ENCODE results near the gene WIPF3. TPM values are rescaled to one million over a fixed set of nuclear protein-coding genes. Genes with fewer than 3 reads are reported as not detected.

Gene WIPF3
- total RNA-seq, 6 donors from 2014 or later = 0.34 to 1.3 (median 0.96) TPM; not detected in 2

DNA sequence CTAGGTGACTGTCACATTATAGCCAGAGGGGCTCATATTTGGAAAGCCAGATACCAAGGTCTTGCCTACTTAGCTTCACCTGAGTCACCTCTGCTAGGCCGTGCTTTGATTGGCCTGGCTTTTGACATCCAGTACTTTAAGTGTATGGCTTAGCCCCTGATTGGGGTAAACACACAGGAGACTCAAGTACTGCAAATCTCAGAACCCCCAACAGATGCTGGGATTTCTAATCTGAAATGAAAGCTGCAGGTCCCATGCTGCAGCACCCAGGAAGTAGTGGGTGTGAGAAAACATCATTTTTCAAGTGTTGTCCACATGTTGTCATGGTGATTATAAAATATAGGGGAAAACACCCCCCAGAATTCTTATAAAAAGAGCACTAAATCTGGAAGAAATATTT is 76.2 kb downstream of the WIPF3 start:
- ATAC-seq (ENCODE audit: low FRiP score in 2 of 2) = no peak
- no peak overlapping the region for H3K4me3 ChIP-seq
- WGBS, 2 donors = 100% methylated on average over 1 of the region's 1 CpG
- TF ChIP-seq, protein P1, sequence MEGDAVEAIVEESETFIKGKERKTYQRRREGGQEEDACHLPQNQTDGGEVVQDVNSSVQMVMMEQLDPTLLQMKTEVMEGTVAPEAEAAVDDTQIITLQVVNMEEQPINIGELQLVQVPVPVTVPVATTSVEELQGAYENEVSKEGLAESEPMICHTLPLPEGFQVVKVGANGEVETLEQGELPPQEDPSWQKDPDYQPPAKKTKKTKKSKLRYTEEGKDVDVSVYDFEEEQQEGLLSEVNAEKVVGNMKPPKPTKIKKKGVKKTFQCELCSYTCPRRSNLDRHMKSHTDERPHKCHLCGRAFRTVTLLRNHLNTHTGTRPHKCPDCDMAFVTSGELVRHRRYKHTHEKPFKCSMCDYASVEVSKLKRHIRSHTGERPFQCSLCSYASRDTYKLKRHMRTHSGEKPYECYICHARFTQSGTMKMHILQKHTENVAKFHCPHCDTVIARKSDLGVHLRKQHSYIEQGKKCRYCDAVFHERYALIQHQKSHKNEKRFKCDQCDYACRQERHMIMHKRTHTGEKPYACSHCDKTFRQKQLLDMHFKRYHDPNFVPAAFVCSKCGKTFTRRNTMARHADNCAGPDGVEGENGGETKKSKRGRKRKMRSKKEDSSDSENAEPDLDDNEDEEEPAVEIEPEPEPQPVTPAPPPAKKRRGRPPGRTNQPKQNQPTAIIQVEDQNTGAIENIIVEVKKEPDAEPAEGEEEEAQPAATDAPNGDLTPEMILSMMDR (IDR thresholded peaks at IDR 0.05) = no peak
- TF ChIP-seq POLR2A (IDR thresholded peaks at IDR 0.05) = no peak
- TF ChIP-seq POLR2AphosphoS5 (IDR thresholded peaks at IDR 0.05) = no peak
- no peak for TF ChIP-seq EP300 (IDR thresholded peaks at IDR 0.05)
- no peak overlapping the region for H3K27ac ChIP-seq
- H3K9me3 ChIP-seq = no peaks in the 10 kb centered on the region
- H3K36me3 ChIP-seq = no peaks in the 10 kb centered on the region
- peaks cover 0 to 6% (median 4%) of the 10 kb centered on the region in 4 donors for H3K27me3 ChIP-seq
- H3K4me1 ChIP-seq = peaks cover 3 to 12% (median 8%) of the 10 kb centered on the region in 4 donors
- no peak for DNase-seq

DNA sequence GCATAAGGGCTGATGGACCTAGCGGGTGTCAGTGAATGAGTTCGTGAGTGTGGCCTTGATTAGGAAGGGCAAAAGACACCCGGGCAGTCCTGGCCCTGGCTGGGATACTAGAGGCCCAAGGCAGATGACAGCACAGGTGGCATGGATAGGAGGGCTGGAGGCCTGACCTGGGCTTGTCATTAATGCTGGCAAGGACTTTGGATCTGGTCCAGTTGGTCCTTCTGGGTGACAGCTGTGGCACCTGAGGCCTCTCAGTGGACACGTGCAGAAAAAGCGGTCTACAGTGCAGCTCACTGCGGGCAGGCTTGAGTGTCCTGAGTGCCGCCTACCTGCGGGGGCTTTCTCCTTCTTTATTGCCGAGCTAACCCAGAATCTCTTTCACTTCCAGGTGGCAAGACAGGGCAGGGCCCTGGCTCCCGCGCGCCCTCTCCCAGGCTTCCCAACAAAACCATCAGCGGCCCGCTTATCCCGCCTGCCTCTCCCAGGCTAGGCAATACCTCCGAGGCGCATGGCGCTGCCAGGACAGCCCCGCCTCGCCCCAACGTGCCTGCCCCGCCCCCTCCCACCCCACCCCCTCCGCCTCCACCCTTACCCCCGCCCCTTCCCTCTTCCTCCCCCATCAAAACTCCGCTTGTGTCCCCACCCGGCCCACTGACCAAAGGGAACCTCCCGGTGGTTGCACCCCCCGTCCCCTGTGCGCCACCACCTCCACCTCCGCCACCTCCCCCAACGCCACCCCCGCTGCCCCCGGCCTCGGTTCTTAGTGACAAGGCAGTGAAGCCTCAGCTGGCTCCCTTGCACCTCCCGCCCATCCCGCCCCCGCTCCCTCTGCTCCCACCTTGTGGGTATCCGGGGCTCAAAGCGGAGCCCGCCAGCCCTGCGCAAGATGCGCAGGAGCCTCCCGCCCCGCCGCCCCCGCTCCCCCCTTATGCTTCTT is 77.4 kb downstream of the WIPF3 start:
- peak overlapping the region in 3 of 4 donors; percentile 32 to 48 (median 45) for H3K4me3 ChIP-seq
- H3K36me3 ChIP-seq = no peaks in the 10 kb centered on the region
- 21 to 31% methylated on average over 23 to 32 of the region's 46 CpGs for WGBS, 2 donors
- no peak for ATAC-seq (ENCODE audit: low FRiP score in 2 of 2)
- no peak overlapping the region for H3K27ac ChIP-seq
- DNase-seq = peak in 1 of 2 donors; percentile 74
- no peaks in the 10 kb centered on the region for H3K9me3 ChIP-seq
- peaks cover 0 to 6% (median 4%) of the 10 kb centered on the region in 4 donors for H3K27me3 ChIP-seq
- peaks cover 3 to 12% (median 8%) of the 10 kb centered on the region in 4 donors for H3K4me1 ChIP-seq
- TF ChIP-seq EP300 (IDR thresholded peaks at IDR 0.05) (no peak), POLR2A (IDR thresholded peaks at IDR 0.05) (no peak), POLR2AphosphoS5 (IDR thresholded peaks at IDR 0.05) (no peak)
- TF ChIP-seq, protein P1 (IDR thresholded peaks at IDR 0.05) = no peak

DNA sequence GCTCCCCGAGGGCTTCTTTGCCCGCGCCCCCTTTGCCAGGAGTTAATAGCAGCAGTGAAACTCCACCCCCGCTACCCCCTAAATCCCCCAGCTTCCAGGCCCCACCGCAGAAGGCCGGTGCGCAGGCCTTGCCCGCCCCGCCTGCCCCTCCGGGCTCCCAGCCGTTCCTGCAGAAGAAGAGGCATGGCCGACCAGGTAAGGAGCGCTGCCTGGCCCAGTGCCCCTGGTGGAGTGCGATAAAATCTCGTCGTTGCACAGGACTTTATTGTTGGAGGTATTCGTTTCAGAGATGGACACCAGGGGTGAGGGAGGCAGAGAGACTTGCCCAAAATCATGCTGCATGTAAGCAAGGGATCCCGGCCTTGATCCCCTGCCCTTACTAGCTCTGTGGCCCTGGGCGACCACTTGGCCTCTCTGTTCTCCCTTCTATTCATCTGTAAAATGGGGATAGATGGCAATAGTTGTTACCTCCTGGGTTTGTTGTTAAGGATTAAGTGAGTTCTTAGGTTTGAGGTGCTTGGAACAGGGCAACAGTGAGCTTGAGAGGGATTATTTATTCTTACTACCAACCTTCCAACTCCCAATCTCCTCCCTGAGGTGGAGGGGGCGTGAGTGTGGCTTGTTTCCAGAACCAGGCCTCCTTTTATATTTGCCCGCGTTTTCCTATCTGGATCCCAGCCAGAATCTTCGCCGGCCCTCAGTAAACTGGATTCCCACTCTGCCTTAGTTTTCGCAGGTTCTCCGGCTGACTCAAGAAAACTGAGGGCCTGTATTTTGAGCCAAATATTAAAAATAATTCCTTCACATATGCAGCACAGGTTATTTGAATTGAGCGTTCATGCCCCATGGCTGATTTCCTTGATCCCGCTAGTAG is 78.3 kb downstream of the WIPF3 start:
- 28 to 61% methylated on average over 11 to 25 of the region's 28 CpGs for WGBS, 2 donors
- Histone ChIP-seq H3K4me1 (peaks cover 3 to 12% (median 8%) of the 10 kb centered on the region in 4 donors), H3K9me3 (no peaks in the 10 kb centered on the region), H3K4me3 (peak overlapping the region in 3 of 4 donors; percentile 32 to 48 (median 45)), H3K27me3 (peaks cover 0 to 6% (median 4%) of the 10 kb centered on the region in 4 donors), H3K36me3 (no peaks in the 10 kb centered on the region), H3K27ac (no peak overlapping the region)
- TF ChIP-seq, protein P1 (IDR thresholded peaks at IDR 0.05) = peak in 1 of 6 experiments; percentile 13
- TF ChIP-seq POLR2A (IDR thresholded peaks at IDR 0.05) = no peak
- DNase-seq (peak in 1 of 2 donors; percentile 78), ATAC-seq (ENCODE audit: low FRiP score in 2 of 2) (no peak)

DNA sequence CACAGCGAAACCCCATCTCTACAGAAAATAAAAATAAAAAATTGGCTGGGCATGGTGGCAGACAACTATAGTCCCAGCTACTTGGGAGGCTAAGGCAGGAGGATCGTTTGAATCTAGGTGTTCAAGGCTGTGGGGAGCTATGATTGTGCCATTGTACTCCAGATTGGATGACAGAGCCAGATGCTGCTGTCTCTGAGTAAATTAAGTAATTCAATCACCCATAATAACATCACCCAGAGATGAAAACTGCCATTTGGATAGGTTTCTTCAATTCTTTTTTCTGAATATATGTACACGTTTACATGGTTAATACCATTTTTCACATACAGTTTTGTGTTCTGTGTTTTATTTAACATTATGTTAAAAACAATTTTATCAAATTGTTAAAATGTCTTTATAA is 79.3 kb downstream of the WIPF3 start:
- Histone ChIP-seq H3K4me3 (no peak overlapping the region), H3K27me3 (peaks cover 0 to 6% (median 4%) of the 10 kb centered on the region in 4 donors), H3K4me1 (peaks cover 3 to 12% (median 8%) of the 10 kb centered on the region in 4 donors), H3K9me3 (no peaks in the 10 kb centered on the region), H3K27ac (no peak overlapping the region), H3K36me3 (no peaks in the 10 kb centered on the region)
- TF ChIP-seq, protein P1 (IDR thresholded peaks at IDR 0.05) = no peak
- TF ChIP-seq EP300 (IDR thresholded peaks at IDR 0.05) = no peak
- TF ChIP-seq POLR2AphosphoS5 (IDR thresholded peaks at IDR 0.05) = no peak
- TF ChIP-seq POLR2A (IDR thresholded peaks at IDR 0.05) = no peak
- DNase-seq (no peak), ATAC-seq (ENCODE audit: low FRiP score in 2 of 2) (no peak)
- 87 to 94% methylated on average over 3 of the region's 3 CpGs for WGBS, 2 donors

All from upper lobe of left lung (tissue), 6 donors.